ENCODE data around the gene DNTT.
"Not testable (repeated sequence)": the region's sequence is repeated elsewhere in the genome, so short reads cannot be mapped to it uniquely, and the experiment has no call there.

Gene DNTT

GRCh38 chr10:96276426-96276825, 27.8 kb upstream of the DNTT start:
- DNase-seq (ENCODE audit: low read depth), result no peak

- no peak for DNase-seq (ENCODE audit: low read depth)
Measured at GRCh38 chr10:96276831-96277230, 27.4 kb upstream of the DNTT start.

- no peak for DNase-seq (ENCODE audit: low read depth)
Measured at GRCh38 chr10:96279191-96279641, 25.0 kb upstream of the DNTT start.

- no peak for DNase-seq (ENCODE audit: low read depth)
Measured at GRCh38 chr10:96280859-96281258, 23.4 kb upstream of the DNTT start.

- no peak for DNase-seq (ENCODE audit: low read depth)
Measured at GRCh38 chr10:96281444-96282029, 22.7 kb upstream of the DNTT start.

GRCh38 chr10:96283351-96283750, 20.9 kb upstream of the DNTT start:
- peak; percentile 3 for DNase-seq (ENCODE audit: low read depth)

GRCh38 chr10:96283756-96284155, 20.5 kb upstream of the DNTT start:
- DNase-seq (ENCODE audit: low read depth), result peak; percentile 17

GRCh38 chr10:96285331-96285752, 18.9 kb upstream of the DNTT start:
- DNase-seq (ENCODE audit: low read depth), result no peak

GRCh38 chr10:96287392-96288105, 16.7 kb upstream of the DNTT start:
- no peak for DNase-seq (ENCODE audit: low read depth)

GRCh38 chr10:96288151-96288621, 16.0 kb upstream of the DNTT start:
- DNase-seq (ENCODE audit: low read depth), result no peak

GRCh38 chr10:96289218-96289910, 14.9 kb upstream of the DNTT start:
- no peak for DNase-seq (ENCODE audit: low read depth)

- DNase-seq (ENCODE audit: low read depth), result no peak
Measured at GRCh38 chr10:96290368-96291133, 13.7 kb upstream of the DNTT start.

- peak; percentile 31 for DNase-seq (ENCODE audit: low read depth)
Measured at GRCh38 chr10:96292971-96293920, 11.0 kb upstream of the DNTT start.

GRCh38 chr10:96295475-96295874, 8.8 kb upstream of the DNTT start:
- no peak for DNase-seq (ENCODE audit: low read depth)

GRCh38 chr10:96297486-96297885, 6.7 kb upstream of the DNTT start:
- DNase-seq (ENCODE audit: low read depth), result no peak

- DNase-seq (ENCODE audit: low read depth), result no peak
Measured at GRCh38 chr10:96298362-96298761, 5.9 kb upstream of the DNTT start.

- no peak for DNase-seq (ENCODE audit: low read depth)
Measured at GRCh38 chr10:96299383-96299782, 4.9 kb upstream of the DNTT start.

GRCh38 chr10:96301616-96302015, 2.6 kb upstream of the DNTT start:
- DNase-seq (ENCODE audit: low read depth), result no peak

- no peak for DNase-seq (ENCODE audit: low read depth)
Measured at GRCh38 chr10:96305019-96305418, 785 bp downstream of the DNTT start.

- DNase-seq (ENCODE audit: low read depth), result no peak
Measured at GRCh38 chr10:96306516-96306915, 2.3 kb downstream of the DNTT start.

- DNase-seq (ENCODE audit: low read depth), result not testable (repeated sequence)
Measured at GRCh38 chr10:96308854-96309253, 4.6 kb downstream of the DNTT start.

All from amniotic epithelial cell (primary cell).